Vagina (tissue), 2 donors: ENCODE data around the gene UBE2O.

ENCODE experiments used
- CTCF ChIP-seq, 3 experiments: fragments of 450-650 bp in 2 of 3; fragments of 200-600 bp in 1 of 3; sonication (generic) in 1 of 3; IDR thresholded peaks; one replicate each; pipeline ENCODE4 v1.5.1; 2017 to 2019; ENCODE audit warnings: antibody characterized with exemption in 3 of 3, mild to moderate bottlenecking in 2 of 3, moderate library complexity in 2 of 3
- POLR2AphosphoS5 ChIP-seq, 2 donors: sonication (generic); formaldehyde crosslinking; IDR thresholded peaks; one replicate each; pipeline ENCODE4 v1.9.0; 2017; ENCODE audit warnings: antibody characterized with exemption in 2 of 2, mild to moderate bottlenecking in 2 of 2, low read depth in 1 of 2; ENCODE audit not compliant: insufficient read depth in 1 of 2

- no peak for TF ChIP-seq CTCF (IDR thresholded peaks at IDR 0.05)
- TF ChIP-seq POLR2AphosphoS5 (IDR thresholded peaks at IDR 0.05; ENCODE audit: insufficient read depth in 1 of 2, low read depth in 1 of 2) = no peak
These were observed 46.3 kb upstream of the UBE2O start for GRCh38 chr17:76499267-76499667.
